OCI-LY1 (cell line): ENCODE results near the gene AXDND1.

Experiments
- EZH2 ChIP-seq: fragments of 200-600 bp; sonication (generic), shearing (Covaris generic); IDR thresholded peaks from 2 replicates; pipeline ENCODE4 v1.8.0; 2017; ENCODE audit warnings: borderline replicate concordance, mixed run types, mild to moderate bottlenecking, antibody characterized with exemption, low read length, moderate library complexity, mixed read lengths
- TF ChIP-seq, protein P1 (sequence below): fragments of 200-600 bp; sonication (generic), shearing (Covaris generic); IDR thresholded peaks from 2 replicates; pipeline ENCODE4 v1.5.1; 2017; ENCODE audit warnings: mild to moderate bottlenecking, antibody characterized with exemption, low read length, moderate library complexity, mixed read lengths

DNA sequence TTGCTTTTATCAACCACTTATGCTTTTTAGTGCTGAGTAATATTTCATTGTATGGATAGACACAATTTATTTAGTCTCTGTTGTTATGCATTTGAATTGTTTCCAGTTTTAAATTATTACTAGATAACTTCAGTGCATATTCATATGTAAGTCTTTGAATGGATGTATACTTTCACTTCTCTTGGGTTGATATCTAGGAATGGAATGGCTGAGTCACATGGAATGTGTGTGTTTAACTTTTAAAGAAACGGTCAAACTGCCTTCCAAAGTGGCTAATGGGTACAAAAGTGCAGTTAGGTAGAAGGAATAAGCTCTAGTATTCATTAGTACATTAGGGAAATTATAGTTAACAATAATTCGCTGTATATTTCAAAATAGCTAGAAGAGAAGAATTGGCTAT, 127.6 kb downstream of the AXDND1 start:
- TF ChIP-seq, protein P1, sequence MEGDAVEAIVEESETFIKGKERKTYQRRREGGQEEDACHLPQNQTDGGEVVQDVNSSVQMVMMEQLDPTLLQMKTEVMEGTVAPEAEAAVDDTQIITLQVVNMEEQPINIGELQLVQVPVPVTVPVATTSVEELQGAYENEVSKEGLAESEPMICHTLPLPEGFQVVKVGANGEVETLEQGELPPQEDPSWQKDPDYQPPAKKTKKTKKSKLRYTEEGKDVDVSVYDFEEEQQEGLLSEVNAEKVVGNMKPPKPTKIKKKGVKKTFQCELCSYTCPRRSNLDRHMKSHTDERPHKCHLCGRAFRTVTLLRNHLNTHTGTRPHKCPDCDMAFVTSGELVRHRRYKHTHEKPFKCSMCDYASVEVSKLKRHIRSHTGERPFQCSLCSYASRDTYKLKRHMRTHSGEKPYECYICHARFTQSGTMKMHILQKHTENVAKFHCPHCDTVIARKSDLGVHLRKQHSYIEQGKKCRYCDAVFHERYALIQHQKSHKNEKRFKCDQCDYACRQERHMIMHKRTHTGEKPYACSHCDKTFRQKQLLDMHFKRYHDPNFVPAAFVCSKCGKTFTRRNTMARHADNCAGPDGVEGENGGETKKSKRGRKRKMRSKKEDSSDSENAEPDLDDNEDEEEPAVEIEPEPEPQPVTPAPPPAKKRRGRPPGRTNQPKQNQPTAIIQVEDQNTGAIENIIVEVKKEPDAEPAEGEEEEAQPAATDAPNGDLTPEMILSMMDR: no peak
- TF ChIP-seq EZH2: no peak
